Ureter (tissue), 1 donor: ENCODE measurements around the gene EIF4G3. TPM values are rescaled to one million over a fixed set of nuclear protein-coding genes. Genes with fewer than 3 reads are reported as not detected.
"Not testable (repeated sequence)": the region's sequence is repeated elsewhere in the genome, so short reads cannot be mapped to it uniquely, and the experiment has no call there.

Source experiments
- DNase-seq: peaks from one replicate; pipeline ENCODE4 v3.0.0-alpha.2; 2020; ENCODE audit warnings: low spot score
- total RNA-seq: library from RNA; stranded (reverse); gene quantifications from one replicate; pipeline ENCODE4 v1.2.4, GENCODE V29; 2023
- donor health status: DM: yes; HTN: yes; CAD: no.

EIF4G3 gene
- total RNA-seq, 1 donor from 2014 or later, result 93.9 TPM

DNA sequence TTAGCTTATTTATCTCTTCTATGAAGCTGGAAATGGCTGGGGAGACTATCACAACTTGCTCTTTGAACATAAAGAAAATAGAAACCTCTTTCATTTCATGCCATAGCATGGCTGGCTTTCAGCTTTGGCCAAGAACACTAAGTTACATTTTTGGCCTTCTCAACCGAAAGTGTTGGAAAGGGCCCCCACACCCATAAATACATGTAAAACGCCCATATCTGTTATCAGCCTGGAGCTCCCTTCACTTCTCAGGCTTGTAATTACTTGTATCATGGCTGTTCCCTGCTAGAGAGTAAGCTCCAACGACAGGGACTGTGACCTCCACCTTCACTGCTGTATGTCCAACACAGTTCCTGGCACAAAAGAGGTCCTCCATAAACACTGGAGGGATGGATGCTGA, 12.7 kb upstream of the EIF4G3 start:
- no peak for DNase-seq

DNA sequence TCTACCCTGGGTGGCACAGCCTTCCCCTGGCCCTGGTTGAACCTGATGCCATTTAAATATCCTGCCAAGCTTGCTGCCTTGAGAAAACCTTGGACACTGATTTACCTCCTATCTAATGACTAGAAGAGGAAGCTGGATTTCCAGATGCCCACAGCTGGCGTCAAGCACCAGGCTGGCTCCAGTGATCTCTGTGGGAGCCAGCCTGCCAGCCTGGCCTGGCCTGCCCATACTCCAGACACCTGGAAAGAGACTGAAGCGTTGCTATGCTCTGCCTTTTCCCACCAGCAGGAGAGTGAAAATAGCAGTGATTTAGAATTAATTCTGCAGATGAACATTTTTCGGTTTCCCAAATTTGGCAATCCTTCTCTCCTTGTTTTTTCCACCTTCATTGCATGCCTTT, 11.5 kb upstream of the EIF4G3 start:
- DNase-seq, result no peak

DNA sequence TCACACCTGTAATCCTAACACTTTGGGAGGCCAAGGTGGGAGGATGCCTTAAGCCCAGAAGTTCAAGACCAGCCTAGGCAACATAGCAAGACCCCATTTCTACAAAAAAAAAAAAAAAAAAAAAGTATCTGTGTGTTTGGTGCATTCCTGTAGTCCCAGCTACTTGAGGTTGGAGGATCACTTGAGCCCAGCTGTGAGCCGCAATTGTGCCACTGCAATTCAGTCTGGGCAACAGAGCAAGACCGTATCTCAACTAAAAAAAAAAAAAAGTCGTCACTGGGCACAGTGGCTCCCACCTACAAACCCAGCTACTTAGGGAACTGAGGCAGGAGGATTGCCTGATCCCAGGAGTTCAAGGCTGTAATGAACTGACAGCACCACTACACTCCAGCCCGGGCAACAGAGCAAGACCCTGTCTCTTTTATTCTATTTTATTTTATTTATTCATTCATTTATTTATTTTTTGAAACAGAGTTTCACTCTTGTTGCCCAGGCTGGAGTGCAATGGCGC, 8.6 kb upstream of the EIF4G3 start:
- DNase-seq, result no peak

DNA sequence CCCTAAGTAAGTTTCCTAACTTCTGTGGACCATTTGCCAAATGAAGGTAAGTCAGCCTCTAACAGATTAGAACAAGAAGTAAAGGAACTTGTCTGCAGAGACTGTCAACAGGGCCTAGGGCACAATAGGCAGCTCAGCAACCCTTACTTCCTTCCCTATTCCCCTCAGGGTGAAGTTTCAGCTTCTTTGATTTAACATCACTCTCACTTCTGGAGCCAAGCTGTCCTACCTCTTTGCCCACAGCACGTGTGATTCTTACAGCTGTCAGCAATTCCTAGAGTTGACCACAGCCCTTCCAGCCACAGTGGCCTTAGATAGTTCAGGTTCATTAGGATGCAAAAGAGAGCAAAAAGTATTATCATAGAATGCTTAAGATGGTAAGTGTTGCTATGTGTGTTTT, 7.6 kb upstream of the EIF4G3 start:
- no peak for DNase-seq

DNA sequence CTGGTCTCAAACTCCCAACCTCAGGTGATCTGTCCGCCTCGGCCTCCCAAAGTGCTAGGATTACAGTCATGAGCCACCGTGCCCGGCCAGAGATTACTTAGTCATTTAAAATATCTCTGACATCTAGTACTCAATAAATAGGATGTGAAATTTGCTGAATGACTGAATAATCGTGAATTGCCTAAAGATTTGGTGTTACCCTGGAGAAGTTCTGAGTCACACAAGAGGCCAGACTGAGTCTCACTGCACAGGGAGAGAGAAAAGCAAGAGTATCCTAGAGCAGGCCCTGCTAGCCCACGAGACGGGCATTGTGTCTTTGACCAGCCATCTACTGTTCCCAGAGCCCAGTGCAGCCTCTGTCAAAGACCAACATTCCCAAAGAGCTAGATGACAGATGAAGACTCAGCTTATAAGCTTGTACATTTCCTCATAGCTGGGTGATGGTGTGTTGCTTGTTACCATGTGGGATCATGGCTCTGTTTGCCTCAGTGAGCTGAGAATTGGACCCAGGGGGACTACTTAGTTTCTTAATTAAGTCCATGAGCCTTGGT, 5.6 kb upstream of the EIF4G3 start:
- no peak for DNase-seq

DNA sequence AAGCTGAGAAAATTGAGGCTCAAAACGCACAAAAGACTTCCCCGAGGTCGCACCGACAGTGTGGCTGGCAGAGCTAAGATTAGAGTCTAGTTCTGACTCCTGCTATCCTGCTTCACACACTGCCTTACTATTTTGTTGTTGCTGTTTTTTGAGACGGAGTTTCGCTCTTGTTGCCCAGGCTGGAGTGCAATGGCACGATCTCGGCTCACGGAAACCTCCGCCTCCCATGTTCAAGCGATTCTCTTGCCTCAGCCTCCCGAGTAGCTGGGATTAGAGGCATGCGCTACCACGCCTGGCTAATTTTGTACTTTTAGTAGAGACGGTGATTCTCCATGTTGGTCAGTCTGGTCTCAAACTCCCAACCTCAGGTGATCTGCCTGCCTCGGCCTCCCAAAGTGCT, 1.6 kb upstream of the EIF4G3 start:
- DNase-seq, result not testable (repeated sequence)

DNA sequence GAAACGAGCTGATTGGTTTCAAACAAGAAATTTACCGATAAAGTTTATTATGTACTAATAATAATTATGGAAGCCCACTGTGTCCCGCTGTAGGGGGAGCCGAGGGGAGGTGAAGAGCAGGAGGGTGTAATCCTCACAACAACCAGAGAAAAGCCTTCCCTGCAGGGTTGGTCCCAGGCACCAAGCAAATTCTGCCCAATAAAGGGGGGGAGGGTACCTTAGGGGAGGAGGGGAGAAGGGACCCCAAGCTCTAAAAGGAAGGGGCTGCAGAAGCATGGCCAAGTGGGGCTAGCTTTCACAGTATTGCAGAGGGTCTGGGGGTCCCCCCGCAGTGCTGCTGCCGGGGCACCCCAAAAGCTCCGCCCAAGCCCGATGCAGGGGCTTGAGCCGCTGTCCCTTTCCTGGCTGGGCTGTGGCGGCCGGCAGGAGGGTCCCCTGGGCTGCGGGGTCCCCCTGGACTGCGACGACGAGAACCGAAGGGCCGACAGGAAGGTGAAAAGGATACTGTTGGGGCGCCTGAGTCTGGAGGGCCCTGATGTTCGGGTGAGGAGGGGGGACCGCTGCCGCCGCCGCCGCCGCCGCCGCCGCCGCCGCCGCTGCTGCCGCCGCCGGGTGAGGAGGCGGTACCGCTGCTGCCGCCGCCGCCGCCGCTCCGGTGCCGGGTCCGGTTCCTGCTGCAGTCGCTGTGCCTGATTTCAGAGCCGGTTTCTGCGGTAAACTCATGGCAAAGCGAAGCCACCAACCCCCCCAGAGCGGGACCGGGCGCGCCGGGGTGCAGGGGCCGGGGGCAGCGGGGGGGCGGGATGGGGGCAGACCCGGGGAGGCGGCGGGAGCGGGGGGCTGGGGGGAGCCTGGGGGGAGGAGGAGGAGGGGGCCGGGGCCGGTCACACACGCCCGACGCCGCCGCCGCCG, 771 bp downstream of the EIF4G3 start:
- DNase-seq, result peak; percentile 50

DNA sequence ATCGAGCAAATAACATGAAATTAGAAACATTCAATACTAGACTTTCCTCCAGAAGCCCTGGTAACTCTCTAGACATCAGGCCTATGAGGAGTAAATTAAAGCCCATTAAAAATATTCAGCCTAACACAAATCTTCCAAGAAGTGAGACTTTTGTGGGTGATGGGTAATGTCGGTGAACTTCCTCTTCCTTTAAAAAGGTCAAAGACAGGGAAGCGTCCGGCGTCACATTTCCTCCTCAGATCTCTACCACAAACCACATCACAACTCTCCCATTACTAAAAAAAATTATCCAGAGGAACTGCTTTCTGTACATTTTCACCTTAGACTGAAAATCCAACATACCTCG, 1.4 kb downstream of the EIF4G3 start:
- DNase-seq, result peak; percentile 53

DNA sequence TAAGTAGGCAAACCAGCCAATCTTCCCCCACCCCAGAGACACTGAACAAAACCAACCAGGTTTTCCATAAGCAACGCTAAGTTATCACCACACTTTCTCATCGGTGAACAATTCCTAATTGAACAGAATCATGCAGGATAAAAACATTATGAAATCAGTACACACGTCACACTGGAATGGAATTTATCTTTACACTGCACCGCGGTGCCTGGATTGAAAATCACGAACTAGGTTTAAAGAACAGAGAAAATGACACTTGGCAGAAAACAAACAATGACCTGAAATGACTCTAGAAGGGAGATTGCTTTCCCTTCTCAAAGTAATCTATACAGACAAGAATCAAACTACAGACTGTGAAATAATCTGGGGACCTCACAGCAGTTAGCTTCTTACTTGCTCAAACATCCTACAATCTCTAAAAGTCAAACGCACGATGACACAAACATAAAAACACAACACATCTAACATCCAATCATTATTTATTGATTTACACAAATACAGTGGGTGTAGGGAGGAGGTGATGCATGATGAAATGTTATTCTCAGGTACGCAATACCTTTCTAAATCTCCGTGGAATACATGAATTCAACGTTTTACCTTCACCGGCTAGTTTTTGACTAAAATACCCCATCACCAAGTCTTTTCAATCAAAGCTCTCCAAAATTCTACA, 1.9 kb downstream of the EIF4G3 start:
- no peak for DNase-seq

DNA sequence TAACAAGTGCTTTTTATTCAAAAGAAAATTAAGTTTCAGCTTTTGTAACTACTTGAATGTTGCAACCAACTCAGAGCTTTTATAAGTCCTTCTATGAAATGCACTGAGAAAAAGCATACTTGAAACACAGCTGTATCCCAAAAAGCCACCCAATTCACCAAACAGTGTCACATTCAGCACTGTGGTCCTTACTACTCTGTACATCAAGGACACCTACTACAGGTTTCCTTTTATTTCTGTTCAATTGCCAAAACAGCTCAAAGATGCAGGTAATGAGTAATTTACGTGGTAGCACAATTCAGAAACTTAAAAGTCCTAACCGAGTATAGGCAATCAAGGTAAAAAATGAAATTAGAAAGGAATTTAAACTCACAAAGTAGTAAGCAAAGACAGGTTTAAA, 2.5 kb downstream of the EIF4G3 start:
- no peak for DNase-seq

DNA sequence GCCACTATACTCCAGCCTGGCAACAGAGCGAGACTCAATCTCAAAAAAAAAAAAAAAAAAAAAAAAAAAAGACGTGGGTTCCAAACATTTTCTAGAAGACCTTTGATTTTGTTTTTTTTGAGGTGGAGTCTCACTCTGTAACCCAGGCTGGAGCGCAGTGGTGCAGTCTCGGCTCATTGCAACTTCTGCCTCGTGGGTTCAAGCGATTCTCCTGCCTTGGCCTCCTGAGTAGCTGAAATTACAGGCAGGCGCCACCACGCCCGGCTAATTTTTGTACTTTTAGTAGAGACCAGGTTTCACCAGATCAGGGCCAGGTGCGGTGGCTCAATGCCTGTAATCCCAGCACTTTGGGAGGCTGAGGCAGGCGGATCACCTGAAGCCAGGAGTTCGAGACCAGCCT, 3.6 kb downstream of the EIF4G3 start:
- DNase-seq, result not testable (repeated sequence)

DNA sequence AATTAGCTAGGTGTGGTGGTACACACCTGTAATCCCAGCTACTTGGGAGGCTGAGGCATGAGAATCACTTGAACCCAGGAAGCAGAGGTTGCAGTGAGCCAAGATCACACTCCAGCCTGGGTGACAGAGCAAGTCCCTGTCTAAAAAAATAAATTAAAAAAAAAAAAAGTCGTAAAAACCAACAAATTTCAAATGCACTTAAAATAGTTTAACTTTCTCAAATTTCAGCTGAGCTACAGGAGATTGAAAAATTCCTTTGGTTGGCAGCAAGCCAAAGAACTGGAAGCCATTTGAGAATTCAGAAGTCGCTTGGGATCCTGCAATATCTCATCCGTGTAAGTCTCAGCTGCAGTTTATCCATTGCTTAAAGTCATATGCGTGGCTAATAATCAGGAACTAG, 5.9 kb downstream of the EIF4G3 start:
- not testable (repeated sequence) for DNase-seq

DNA sequence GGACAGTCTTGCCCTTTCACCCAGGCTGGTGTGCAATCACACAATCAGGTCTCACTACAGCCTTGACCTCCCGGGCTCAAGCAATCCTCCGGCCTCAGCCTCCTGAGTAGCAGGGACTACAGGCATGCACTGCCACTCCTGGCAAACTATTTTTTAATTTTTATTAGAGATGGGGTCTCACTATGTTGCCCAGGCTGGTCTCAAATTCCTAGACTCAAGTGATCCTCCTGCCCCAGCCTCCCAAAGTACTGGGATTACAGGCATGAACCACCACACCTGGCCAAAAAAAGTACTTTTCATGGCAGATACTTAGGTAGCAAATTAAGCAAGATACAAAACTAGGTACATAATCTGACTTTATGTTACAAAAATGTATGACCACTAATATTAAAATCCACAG, 8.3 kb downstream of the EIF4G3 start:
- DNase-seq, result no peak

DNA sequence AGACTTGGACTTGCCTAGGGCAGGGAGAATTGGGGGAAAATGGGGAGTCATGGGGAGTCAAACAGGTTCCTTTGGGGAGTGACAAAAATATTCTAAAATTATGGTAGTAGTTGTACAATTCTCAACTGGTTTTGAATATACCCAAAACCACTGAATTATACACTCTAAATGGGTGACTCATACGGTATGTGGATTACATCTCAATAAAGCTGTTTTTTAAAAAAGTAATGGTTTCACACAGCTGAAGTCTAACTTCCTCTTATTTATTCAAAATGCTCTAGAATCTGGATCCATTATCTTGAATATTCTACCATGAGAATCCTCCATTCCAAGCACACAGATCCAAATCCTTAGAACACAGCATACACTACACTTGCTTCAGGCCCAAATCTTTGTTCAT, 11.1 kb downstream of the EIF4G3 start:
- no peak for DNase-seq

DNA sequence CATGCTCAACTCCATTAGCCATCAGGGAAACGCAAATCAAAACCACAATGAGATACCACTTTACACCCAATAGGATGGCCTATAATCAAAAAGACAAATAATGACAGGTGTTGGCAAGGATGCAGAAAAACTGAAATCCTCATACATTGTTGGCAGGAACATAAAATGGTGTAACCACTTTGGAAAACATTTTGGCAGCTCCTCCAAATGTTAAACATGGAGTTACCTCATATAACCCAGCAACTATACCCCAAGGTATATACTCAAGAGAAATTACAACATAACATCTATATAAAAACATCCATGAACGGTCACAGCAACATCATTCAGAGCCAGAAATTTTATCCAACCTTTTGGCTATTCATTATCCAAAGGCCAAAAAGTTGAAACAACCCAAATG, 11.6 kb downstream of the EIF4G3 start:
- DNase-seq, result no peak

DNA sequence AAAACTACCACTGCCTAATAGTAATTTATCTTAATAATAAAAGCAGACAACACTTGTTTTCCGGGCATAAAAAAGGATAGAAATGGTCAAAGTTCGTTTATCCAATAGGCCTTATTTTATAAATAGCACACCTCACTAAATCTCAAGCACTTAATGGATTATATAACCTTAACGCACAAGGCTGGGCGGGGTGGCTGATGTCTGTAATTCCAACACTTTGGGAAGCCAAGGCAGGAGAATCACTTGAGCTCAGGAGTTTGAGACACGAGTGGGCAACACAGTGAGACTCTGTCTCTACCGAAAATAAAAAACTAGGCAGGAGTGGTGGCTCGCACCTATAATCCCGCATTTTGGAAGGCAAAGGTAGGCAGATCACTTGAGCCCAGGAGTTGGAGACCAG, 12.4 kb downstream of the EIF4G3 start:
- no peak for DNase-seq

DNA sequence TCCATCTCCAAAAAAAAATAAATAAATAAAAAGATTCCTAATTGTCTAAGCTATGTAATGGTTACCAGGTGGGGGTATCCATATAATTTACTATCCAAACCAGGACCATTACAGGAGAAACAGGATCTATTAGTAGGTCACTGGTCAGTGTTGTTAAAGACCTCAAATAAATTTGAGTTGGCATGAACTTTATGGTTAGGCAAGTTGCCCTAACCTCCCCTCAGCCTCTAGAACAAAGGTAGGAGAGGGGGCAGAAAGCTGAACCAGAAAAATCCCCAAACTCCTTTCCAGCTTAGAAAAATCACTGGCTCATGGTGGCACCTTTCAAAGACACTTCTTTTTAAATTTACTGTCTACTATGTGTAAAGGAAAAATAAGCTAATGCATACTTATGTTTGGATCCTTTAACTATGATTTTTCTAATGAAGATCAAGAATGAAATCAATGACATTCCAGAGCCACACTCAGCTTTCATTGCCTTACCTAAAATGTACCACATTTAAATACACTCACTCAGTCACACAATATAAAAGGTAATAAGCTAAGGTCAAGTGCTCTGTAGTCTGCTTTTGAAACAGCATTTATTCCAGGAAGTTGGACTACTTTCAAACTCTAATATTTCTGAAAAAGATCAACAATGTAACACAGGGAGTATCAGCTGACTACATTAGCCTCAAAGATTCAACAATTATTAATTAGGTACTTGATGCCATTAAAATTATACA, 13.8 kb downstream of the EIF4G3 start:
- DNase-seq, result no peak

DNA sequence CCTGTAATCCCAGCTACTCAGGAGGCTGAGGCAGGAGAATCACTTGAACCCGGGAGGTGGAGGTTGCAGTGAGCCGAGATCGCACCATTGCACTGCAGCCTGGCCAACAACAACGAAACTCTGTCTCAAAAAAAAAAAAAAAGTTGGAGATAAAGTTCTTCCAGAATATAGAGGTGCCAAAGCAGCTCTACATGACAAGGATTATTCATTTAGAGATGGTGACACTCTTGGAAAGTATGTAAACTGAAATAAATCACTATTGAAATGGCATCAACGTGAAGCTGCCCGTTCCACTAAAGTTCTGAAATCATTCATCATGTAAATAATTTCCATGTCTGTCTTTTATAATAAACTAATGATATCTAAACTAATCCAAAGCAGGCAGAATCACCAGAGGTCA, 14.9 kb downstream of the EIF4G3 start:
- no peak for DNase-seq

DNA sequence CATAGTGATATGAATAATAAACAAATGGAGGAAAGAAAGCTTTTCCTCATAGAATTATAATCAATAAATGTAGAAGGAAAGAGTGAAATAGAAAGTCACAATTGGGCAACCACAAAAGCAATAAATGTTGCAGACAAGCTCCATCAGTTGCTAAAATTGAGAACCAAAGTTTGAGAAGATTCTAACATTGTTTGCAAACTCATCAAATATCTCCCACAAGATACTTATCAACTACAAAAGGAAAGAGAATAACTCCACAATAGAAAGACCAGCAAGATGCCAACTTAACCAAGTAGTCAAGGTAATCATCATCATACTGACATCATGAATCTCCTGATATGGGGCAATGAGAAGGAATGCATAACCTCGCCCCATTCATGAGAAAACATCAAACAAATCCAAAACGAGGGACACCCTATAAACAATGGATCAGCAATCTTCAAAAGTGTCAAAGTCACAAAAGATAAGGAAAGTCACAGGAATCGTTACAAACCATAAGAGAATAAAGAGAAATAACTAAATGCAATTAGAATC, 16.4 kb downstream of the EIF4G3 start:
- DNase-seq, result no peak

DNA sequence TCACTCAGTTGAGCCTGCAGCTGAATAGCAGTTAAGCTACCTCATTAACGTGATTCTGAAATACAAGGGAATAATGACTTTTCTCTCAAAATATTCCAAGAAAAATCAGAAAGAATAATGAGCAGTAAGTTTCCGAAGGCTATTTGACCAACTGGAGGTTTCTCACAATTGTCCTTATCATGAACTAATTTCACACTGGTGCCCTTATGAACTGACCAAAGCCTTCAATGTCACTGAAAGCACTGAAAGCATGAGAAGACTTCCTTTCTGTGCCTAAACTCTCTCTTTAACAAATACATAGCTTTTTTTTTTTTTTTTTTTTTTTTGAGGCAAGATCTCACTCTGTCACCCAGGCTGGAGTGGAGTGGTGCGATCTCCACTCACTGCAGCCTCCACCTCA, 18.8 kb downstream of the EIF4G3 start:
- DNase-seq, result no peak

DNA sequence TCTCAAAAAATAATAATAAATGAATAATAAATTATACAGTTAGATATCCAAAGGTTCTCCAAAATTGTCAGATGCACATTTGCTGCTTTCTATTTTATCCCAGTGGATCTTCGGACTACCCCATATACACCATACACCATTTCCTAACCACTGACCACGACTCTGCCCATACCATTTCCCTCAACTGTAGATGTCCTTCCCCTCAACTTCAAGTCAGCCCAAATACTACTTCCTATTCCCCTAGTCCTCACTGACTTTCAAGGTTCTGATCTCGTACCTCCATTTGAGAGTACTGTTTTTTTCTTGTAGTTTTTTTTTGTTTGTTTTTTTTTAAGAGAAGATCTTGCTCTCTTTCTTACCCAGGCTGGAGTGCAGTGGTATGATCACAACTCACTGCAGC, 19.6 kb downstream of the EIF4G3 start:
- no peak for DNase-seq

DNA sequence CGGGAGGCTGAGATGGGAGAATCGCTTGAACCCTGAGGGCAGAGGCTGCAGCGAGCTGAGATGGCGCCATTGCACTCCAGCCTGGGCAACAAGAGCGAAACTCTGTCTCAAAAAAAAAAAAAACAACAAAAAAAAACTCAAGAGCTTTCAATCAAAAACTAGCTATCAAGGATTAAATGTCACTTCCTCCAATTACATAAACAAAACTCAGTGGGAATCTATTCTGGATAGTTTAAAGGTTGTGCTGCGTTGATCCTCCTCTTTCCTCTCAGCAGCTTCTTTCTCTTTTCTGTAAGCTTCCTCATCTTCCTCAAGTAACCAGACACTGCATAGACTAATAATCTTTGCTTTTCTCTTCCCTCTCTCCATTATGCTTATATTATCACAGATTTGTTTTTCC, 20.7 kb downstream of the EIF4G3 start:
- DNase-seq, result no peak
